OCI-LY1 (cell line): Measurements from ENCODE around the gene SRSF12.

ENCODE experiments used
- H2AFZ ChIP-seq: fragments of 200-600 bp; sonication (generic), shearing (Covaris generic); 2 replicates; pipeline ENCODE4 v1.6.0; 2014; ENCODE audit warnings: antibody characterized with exemption, mild to moderate bottlenecking, low read length
- H3F3A ChIP-seq: fragments of 200-600 bp; sonication (generic), shearing (Covaris generic); 2 replicates; pipeline ENCODE4 v1.6.0; 2014; ENCODE audit warnings: mild to moderate bottlenecking, antibody characterized with exemption, low read length, moderate library complexity; ENCODE audit not compliant: insufficient read depth
- H3K27ac ChIP-seq: fragments of 200-600 bp; sonication (generic); 2 replicates; pipeline ENCODE4 v1.5.1; 2014; ENCODE audit warnings: low read length, mixed run types, mild to moderate bottlenecking, low read depth; ENCODE audit not compliant: poor library complexity, severe bottlenecking
- H3K27me3 ChIP-seq: fragments of 200-600 bp; sonication (generic); 2 replicates; pipeline ENCODE4 v1.6.0; 2014; ENCODE audit warnings: antibody characterized with exemption, mild to moderate bottlenecking, low read length, moderate library complexity; ENCODE audit not compliant: insufficient read depth
- H3K36me3 ChIP-seq: fragments of 200-600 bp; sonication (generic); 2 replicates; pipeline ENCODE4 v1.6.1; 2014; ENCODE audit warnings: mild to moderate bottlenecking, antibody characterized with exemption, low read length, moderate library complexity, mixed read lengths; ENCODE audit not compliant: insufficient read depth
- H3K4me1 ChIP-seq: fragments of 200-600 bp; sonication (generic); 2 replicates; pipeline ENCODE4 v1.5.1; 2014; ENCODE audit warnings: mild to moderate bottlenecking, low read length, moderate library complexity; ENCODE audit not compliant: insufficient read depth, severe bottlenecking
- H3K4me2 ChIP-seq: fragments of 200-600 bp; sonication (generic), shearing (Covaris generic); 2 replicates; pipeline ENCODE4 v1.6.1; 2014; ENCODE audit warnings: low read length
- H3K4me3 ChIP-seq: fragments of 200-600 bp; sonication (generic); 2 replicates; pipeline ENCODE4 v1.5.1; 2014; ENCODE audit warnings: low read length, low read depth, mild to moderate bottlenecking, mixed read lengths; ENCODE audit not compliant: poor library complexity, severe bottlenecking
- H3K79me2 ChIP-seq: fragments of 200-600 bp; shearing (Covaris generic); 2 replicates; pipeline ENCODE4 v1.6.1; 2016; ENCODE audit warnings: mixed run types, low read length, mixed read lengths; ENCODE audit not compliant: insufficient read depth
- H3K9ac ChIP-seq: fragments of 200-600 bp; sonication (generic), shearing (Covaris generic); 2 replicates; pipeline ENCODE4 v1.6.1; 2014; ENCODE audit warnings: mild to moderate bottlenecking, low read length, mixed read lengths
- H3K9me2 ChIP-seq: fragments of 200-600 bp; sonication (generic), shearing (Covaris generic); 2 replicates; pipeline ENCODE4 v1.6.1; 2014; ENCODE audit warnings: low read depth, mild to moderate bottlenecking, low read length, mixed read lengths
- H3K9me3 ChIP-seq: fragments of 200-600 bp; shearing (Covaris generic); 2 replicates; pipeline ENCODE4 v1.6.1; 2014; ENCODE audit warnings: low read length, mixed read lengths
- H4K20me1 ChIP-seq: fragments of 200-600 bp; sonication (generic), shearing (Covaris generic); 2 replicates; pipeline ENCODE4 v1.6.0; 2016; ENCODE audit warnings: mild to moderate bottlenecking, low read length; ENCODE audit not compliant: insufficient read depth
- CTCF ChIP-seq: fragments of 200-600 bp; sonication (generic), shearing (Covaris generic); IDR thresholded peaks from 2 replicates; pipeline ENCODE4 v1.5.1; 2017; ENCODE audit warnings: mild to moderate bottlenecking, antibody characterized with exemption, low read length, moderate library complexity, mixed read lengths
- EZH2 ChIP-seq: fragments of 200-600 bp; sonication (generic), shearing (Covaris generic); IDR thresholded peaks from 2 replicates; pipeline ENCODE4 v1.8.0; 2017; ENCODE audit warnings: borderline replicate concordance, mixed run types, mild to moderate bottlenecking, antibody characterized with exemption, low read length, moderate library complexity, mixed read lengths

SRSF12 gene

DNA sequence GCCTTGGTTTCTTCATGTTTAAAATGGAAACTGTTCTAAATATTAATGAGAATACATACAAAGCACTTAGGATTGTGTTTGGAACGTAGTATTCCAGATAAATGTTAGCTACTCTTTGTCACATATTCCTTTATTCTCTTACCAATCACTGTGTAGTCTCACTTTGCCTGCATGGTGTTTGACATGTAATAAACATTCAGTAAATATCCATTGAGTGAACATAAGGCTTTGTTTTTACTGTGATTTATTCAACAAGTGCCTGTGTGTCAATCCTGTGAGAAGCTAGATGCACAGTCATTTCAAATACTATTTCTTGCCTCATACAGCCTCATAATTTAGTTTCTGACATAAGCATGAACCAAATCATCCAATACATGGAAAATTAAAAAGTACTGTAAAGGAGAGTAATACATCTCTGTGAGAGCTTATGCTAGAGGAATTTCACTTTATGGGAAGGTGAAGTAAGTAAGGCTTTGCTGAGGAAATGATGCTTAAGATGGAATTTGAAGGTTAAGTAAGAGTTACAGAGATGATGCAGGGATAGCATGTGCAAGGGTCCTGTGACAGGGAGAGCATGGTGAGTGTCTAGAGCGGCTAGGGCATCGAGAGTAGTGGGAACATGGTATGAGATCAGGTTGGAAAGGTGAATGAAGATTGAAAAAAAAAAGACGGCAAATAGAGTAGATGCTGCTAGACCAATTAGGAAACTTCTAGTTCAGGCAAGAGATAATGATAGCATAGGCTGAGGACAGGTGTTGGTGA lies 42.6 kb upstream of the SRSF12 start:
- no peaks in the 10 kb centered on the region for H3K79me2 ChIP-seq
- peaks cover 91% of the 10 kb centered on the region for H3K36me3 ChIP-seq
- no peak overlapping the region for H2AFZ ChIP-seq
- H3K9me3 ChIP-seq = no peaks in the 10 kb centered on the region
- no peak for TF ChIP-seq CTCF
- no peak overlapping the region for H3K9ac ChIP-seq
- H3K27ac ChIP-seq = no peak overlapping the region
- H3K27me3 ChIP-seq = no peaks in the 10 kb centered on the region
- H3F3A ChIP-seq = no peaks in the 10 kb centered on the region
- no peak overlapping the region for H3K4me3 ChIP-seq
- no peaks in the 10 kb centered on the region for H3K9me2 ChIP-seq
- H3K4me2 ChIP-seq = no peak overlapping the region
- no peaks in the 10 kb centered on the region for H4K20me1 ChIP-seq
- H3K4me1 ChIP-seq = no peaks in the 10 kb centered on the region

DNA sequence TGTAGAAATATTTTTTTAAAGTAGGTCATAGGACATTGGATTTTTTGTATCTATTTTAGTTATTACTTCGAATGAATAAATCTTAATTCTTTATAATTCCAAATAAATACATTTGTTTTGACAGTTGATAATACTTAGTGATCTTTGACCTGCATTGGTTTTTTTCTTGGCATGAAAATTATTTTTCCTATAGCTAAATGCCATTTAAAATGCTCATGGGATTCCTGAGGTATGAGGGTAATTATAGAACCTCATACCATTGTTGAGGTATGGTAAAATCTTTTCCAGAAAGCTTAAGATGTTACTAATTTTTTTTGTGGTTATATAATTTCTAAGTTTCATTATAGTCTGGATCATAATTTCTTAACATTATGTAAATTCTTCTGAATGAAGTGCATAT lies 36.3 kb upstream of the SRSF12 start:
- Histone ChIP-seq H3K4me3 (no peak overlapping the region), H3K9me2 (no peaks in the 10 kb centered on the region), H3K36me3 (peaks cover 82% of the 10 kb centered on the region), H3K4me1 (no peaks in the 10 kb centered on the region), H3K9ac (no peak overlapping the region), H3K27me3 (no peaks in the 10 kb centered on the region), H3K9me3 (no peaks in the 10 kb centered on the region), H3K4me2 (no peak overlapping the region), H3K27ac (no peak overlapping the region), H2AFZ (no peak overlapping the region), H4K20me1 (no peaks in the 10 kb centered on the region), H3F3A (no peaks in the 10 kb centered on the region), H3K79me2 (no peaks in the 10 kb centered on the region)
- no peak for TF ChIP-seq EZH2
- TF ChIP-seq CTCF = no peak

DNA sequence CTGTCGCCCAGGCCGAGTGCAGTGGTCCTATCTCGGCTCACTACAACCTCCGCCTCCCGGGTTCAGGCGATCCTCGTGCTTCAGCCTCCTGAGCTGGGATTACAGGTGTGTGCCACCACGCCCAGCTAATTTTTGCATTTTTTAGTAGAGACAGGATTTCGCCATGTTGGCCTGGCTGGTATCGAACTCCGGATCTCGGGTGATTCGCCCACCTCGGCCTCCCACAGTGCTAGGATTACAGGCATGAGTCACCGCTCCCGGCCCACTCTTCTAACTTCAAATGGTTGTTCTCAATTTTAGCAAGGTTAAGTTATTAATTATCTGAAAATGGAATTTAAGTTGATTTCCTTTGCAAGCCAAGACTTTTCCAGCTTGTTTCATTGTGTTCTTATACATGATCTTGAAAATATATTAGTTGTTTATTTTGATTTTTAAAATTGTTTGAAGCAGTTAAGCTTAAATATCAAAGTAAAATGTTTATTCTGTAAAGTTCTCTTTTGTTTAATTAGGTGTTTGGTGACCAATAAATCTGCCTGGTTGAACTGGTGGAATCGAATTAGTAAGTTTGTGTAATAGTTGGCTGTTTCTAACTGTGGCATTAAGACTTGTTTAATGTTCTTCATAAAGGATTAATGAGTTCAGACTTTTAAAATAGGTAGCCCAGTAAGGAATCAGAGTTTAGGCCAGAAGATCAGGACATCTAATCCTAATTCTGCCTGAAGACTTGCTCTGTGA lies 30.3 kb upstream of the SRSF12 start:
- H3K27ac ChIP-seq = peak overlapping the region; percentile 38
- H3K9me2 ChIP-seq = no peaks in the 10 kb centered on the region
- peaks cover 33% of the 10 kb centered on the region for H3K36me3 ChIP-seq
- H3K4me1 ChIP-seq = peaks cover 35% of the 10 kb centered on the region
- H3K9ac ChIP-seq = no peak overlapping the region; the same call in 1 of the 2 replicates
- no peaks in the 10 kb centered on the region for H4K20me1 ChIP-seq
- peaks cover 10% of the 10 kb centered on the region; the same call in 1 of the 2 replicates for H3K79me2 ChIP-seq
- TF ChIP-seq EZH2 (no peak), CTCF (no peak)
- peak overlapping the region; percentile 71 for H3K4me2 ChIP-seq
- H2AFZ ChIP-seq = no peak overlapping the region
- peak overlapping the region; percentile 90 for H3K4me3 ChIP-seq
- no peaks in the 10 kb centered on the region for H3K27me3 ChIP-seq
- no peaks in the 10 kb centered on the region for H3K9me3 ChIP-seq
- no peaks in the 10 kb centered on the region for H3F3A ChIP-seq
